ENCODE data around the gene PCDHGC5.

Gene PCDHGC5

DNA sequence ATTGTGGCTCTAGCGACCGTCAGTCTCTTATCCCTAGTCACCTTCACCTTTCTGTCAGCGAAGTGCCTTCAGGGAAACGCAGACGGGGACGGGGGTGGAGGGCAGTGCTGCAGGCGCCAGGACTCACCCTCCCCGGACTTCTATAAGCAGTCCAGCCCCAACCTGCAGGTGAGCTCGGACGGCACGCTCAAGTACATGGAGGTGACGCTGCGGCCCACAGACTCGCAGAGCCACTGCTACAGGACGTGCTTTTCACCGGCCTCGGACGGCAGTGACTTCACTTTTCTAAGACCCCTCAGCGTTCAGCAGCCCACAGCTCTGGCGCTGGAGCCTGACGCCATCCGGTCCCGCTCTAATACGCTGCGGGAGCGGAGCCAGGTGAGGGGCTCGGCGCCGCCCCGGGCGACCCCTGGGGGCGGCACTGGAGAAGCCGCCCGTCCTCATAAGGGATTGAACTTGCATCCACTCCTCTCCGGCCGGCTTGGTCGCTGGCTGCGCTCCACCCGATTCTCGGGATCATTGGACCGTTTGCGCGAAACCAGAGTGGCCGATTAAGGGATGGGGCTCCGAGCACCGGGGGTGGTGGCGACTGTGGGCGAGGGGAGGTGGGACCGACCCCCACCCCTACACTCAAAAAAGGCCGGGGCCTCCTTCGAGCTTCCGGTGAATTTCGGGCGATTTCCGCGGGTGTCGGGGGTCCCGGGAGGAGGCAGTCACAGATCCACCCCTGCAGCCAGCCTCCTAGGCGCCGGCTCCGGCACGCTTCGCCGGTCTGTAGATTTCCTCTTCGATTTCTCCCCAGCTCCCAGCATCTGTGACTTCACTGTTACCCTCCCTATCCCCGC, 2.7 kb downstream of the PCDHGC5 start:
- DNase-seq, result no peak

DNA sequence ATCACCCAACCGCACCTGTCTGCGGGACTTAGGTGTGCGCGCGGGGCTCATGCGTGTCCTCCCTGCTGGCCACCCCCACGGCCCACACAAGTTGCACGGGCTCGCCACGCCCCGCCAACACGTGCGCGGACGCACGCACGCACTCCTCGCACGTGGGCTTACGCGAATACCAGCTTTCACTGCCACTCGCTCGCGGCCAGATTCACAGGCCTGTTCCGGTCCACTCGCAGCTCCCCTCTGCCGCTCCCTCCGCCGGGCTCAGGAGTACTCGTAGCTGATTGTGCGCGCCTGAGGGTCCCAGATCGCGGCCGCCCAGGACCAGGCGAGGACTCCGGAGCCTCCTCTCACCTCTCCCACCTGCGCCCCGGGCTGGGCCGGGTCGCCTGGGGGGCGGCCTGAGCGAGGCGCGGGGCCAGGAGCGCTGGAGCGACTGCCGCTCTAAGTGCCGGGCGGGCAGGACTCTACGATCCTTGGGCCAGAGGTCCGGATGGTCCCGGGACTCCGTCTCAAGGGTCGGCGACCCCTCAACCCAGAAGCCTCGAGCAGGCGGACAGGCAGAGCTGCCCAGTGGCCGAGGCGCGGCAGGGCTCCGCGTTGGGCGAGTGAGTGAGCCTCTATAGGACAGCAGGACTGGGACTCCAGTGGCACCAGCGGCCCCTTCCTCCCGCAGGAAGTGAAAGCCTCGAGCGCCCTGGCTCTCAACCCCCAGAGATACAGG, 3.4 kb downstream of the PCDHGC5 start:
- DNase-seq, result peak; percentile 42

- no peak for DNase-seq
These were observed 4.9 kb downstream of the PCDHGC5 start for GRCh38 chr5:141493500-141494422.

DNA sequence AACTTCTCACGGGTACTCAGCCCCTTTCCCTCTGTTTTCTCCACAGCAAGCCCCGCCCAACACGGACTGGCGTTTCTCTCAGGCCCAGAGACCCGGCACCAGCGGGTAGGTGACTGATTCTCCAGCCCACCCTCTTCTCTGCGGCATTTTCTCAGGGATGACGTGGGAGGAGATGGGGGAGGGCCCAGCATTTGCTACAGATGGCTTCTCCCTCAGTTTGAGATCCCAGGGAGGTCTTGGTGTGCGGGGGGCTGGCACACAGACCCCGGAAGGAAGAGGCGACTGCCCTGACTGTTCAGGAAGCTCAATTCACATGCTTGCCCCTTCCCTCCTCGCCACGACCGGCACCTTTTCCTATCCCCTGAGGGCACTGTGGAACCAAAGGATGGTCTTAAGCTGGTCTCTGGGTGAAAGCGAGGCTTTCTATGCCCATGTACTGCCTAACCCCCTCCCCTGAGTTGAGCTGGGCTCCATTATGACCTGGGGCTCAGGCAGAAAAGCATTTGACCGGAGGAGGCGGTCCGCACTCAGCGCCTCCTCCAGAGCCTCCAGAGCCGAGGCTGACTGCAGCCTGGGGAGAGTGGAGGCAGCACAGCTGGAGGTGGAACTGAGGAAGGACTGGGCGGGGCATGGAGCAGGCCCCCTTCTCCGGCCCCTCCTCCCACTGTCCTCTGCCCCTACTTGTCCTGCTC, 6.0 kb downstream of the PCDHGC5 start:
- no peak for DNase-seq

GRCh38 chr5:141495453-141495811, 6.6 kb downstream of the PCDHGC5 start:
- no peak for DNase-seq

DNA sequence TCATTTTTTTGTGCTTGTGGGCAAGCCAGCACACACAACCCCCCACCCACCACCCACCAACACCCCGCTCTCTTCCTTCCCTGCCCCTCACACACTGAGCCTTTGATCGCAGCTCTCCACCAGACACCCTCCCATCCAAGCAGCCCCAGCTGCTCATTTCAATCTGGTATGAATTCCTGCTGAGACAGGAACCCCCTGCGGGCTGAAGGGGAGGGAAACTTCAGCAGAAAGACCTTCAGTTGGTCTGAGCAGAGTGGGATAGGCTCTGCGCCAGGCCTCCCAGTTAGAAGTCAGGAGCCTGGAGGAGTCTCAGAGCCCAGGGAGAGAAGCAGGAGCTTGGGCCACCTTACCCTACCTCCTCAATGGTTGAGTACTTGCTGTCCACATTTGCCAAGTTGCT, 7.2 kb downstream of the PCDHGC5 start:
- no peak for DNase-seq

- DNase-seq, result no peak
These were observed 12.9 kb downstream of the PCDHGC5 start for GRCh38 chr5:141501761-141502160.

GRCh38 chr5:141503681-141504080, 14.8 kb downstream of the PCDHGC5 start:
- no peak for DNase-seq

- no peak for DNase-seq
These were observed 15.3 kb downstream of the PCDHGC5 start for GRCh38 chr5:141504216-141504615.

DNA sequence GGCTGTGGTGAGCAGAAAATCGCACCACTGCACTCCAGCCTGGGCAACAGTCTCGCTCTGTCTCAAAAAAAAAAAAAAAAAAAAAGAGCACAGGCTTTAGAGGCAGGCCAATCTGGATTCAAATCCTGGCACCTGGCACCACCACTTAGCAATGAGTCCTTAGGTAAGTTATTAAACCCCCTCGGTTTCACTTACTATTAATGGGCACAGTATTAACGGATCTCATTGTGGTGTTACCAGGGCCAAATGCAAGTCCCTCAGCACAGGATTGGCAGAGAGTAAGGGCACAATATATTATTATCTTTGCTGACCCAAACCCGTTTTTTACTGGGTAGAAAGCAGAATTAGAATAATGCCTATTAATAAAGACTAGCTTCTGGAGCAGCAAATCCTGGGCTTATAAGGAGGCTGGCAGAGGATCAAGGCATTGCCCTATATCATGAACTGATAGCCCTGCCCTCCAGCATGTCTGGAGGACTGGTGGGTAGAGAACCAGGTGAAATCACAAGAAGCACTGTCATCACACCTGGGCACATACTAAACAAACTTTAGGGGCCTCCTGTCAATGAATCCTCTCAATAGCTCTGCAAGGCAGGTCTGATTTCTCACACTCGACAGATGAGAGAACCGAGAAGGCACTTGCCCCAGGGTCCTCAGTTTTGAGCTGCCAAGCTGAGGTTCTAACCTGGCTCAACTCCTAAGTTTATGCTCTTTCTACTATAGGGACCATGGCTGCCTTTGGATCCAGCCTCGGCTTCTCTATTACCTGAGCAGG, 17.7 kb downstream of the PCDHGC5 start:
- no peak for DNase-seq

GRCh38 chr5:141507387-141508091, 18.7 kb downstream of the PCDHGC5 start:
- DNase-seq, result no peak

DNA sequence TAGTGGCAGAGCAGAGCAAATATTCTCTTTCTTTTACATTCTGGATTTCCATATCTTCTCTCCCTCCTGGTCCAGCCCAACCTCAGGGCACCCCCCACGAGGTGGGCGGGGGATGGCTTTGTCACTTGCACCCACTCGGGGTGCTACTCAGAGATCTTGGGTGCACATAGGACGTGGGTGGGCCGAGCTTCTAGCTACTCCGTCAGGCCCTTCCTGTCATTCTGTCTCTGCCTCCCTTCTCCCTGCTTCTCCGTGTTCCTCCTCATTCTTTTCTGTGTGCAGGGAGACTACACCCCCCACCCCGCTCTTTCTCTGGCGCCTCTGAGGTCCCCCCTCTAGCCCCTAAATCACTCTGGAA, 19.5 kb downstream of the PCDHGC5 start:
- no peak for DNase-seq

DNA sequence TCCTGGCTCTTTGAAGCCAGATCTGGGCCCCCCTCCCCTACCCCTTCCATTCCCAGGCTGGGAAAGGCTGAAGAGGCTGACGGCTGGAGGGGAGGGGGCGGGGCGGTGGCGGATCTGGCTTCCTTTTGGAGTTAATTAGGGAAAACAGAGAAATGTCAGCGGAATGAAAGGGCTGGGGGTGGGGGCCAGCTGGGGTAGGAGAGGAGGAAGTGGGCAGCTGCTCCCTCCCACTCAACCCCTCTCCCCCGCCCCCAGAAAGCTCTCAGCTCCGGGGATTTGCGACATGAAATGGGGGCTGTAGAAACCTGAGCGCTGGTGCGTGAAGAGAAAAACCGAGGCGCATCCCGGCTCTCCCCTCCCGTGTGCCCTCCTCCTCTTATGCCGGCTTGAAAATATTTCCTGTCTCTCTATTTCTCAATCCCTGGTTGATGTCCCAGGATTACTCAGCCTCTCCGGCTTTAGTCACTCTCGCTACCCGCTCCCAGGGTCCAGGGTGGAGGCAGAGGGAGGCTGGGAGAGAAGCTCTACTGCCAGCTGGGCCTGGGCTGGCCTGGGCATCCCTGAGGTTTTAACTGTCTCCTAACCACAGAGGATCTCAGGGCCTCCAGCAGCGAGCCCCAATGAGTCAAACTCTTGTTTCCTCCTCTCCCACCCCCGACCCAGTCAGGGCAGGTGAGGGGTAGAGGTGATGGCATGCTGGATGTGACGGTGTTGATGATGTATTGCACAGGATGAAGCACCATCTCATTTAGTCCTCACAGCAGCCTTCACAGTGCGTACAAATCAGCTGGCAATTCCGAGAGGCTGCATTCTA, 20.1 kb downstream of the PCDHGC5 start:
- DNase-seq, result peak; percentile 80

DNA sequence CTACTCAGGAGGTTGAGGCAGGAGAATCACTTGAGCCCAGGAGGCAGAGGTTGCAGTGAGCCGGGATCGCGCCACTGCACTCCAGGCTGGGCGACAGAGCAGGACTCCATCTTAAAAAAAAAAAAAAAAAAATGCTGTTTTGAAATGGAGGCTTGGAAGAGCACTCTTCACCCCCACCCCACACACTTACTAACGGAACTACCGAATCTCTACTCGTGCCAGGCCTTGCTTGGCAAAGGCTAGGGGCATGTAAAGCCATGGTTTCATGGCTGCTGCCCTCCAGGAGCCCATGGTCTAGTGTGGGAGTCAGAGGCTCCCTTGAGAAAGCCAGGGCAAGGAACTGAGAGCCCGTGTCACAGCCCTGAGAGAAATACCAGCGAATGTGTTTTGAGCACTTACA, 21.3 kb downstream of the PCDHGC5 start:
- DNase-seq, result no peak

DNA sequence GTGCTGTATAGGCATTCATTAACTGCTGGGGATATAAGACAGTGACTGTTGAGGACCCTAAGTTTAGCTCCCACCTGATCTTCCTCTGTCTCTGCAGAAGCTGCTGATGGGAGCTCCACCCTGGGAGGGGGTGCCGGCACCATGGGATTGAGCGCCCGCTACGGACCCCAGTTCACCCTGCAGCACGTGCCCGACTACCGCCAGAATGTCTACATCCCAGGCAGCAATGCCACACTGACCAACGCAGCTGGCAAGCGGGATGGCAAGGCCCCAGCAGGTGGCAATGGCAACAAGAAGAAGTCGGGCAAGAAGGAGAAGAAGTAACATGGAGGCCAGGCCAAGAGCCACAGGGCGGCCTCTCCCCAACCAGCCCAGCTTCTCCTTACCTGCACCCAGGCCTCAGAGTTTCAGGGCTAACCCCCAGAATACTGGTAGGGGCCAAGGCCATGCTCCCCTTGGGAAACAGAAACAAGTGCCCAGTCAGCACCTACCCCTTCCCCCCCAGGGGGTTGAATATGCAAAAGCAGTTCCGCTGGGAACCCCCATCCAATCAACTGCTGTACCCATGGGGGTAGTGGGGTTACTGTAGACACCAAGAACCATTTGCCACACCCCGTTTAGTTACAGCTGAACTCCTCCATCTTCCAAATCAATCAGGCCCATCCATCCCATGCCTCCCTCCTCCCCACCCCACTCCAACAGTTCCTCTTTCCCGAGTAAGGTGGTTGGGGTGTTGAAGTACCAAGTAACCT, 22.1 kb downstream of the PCDHGC5 start:
- DNase-seq, result no peak

- no peak for DNase-seq
These were observed 23.0 kb downstream of the PCDHGC5 start for GRCh38 chr5:141511771-141512325.

- DNase-seq, result peak; percentile 78
These were observed 23.6 kb downstream of the PCDHGC5 start for GRCh38 chr5:141512390-141512910.

GRCh38 chr5:141512911-141513626, 24.2 kb downstream of the PCDHGC5 start:
- DNase-seq, result peak; percentile 53
